Spleen (tissue), 7 donors: ENCODE results near the gene PIK3C2B.

Experiments used
- CTCF ChIP-seq, 11 experiments: fragments of 200-600 bp in 7 of 11; fragments of 450-650 bp in 4 of 11; sonication (generic) in 4 of 11; IDR thresholded peaks in 8 of 11; conservative IDR thresholded peaks in 3 of 11; 1 replicate in 7 of 11; 2 replicates in 4 of 11; pipeline versions ENCODE4 v1.4.0 to v1.8.0; 2016 to 2021; ENCODE audit warnings: antibody characterized with exemption in 11 of 11, inconsistent platforms in 4 of 11, mild to moderate bottlenecking in 1 of 11
- POLR2A ChIP-seq, 3 donors: fragments of 450-650 bp; IDR thresholded peaks; one replicate each; pipeline ENCODE4 v1.5.1; 2017; ENCODE audit warnings: antibody characterized with exemption in 3 of 3, mild to moderate bottlenecking in 1 of 3
- POLR2AphosphoS5 ChIP-seq, 3 donors: sonication (generic); formaldehyde crosslinking; IDR thresholded peaks; one replicate each; pipeline ENCODE4 v1.5.1; 2017; ENCODE audit warnings: antibody characterized with exemption in 3 of 3
- donor health status: DM: no; HTN: no; CAD: no; lungs with moderate emphysema.
- donor health status: DM: no; HTN: no; CAD: no.
- donor health status: DM: no; HTN: no; CAD: no.

GRCh38 chr1:204456826-204457442 lies 37.7 kb downstream of the PIK3C2B start:
- TF ChIP-seq CTCF (IDR thresholded peaks at IDR 0.05 in 8 of 11, conservative IDR thresholded peaks at IDR 0.05 in 3 of 11) (no peak), POLR2AphosphoS5 (IDR thresholded peaks at IDR 0.05) (no peak), POLR2A (IDR thresholded peaks at IDR 0.05) (no peak)
